DND-41 (cell line): Measurements from ENCODE around the gene CCDC78.
"Not testable (repeated sequence)": the region's sequence is repeated elsewhere in the genome, so short reads cannot be mapped to it uniquely, and the experiment has no call there.

Source experiments
- ATAC-seq: fragments of 200-7000 bp; cut with Tn5 transposase; 3 replicates; pipeline ENCODE4 v1.9.1; 2021; ENCODE audit warnings: low read depth; ENCODE audit not compliant: insufficient read depth
- DNase-seq: peaks from one replicate; pipeline ENCODE4 v3.0.0-alpha.2; 2020
- H2AFZ ChIP-seq: 2 replicates; pipeline ENCODE4 v1.6.0; 2012; ENCODE audit warnings: low read depth, low read length
- H3K27ac ChIP-seq: 2 replicates; pipeline ENCODE4 v1.5.1; 2012; ENCODE audit warnings: low read length, inconsistent platforms
- H3K27me3 ChIP-seq: fragments of 200-600 bp; sonication (generic); 2 replicates; pipeline ENCODE4 v1.6.0; 2012; ENCODE audit warnings: low read length, mild to moderate bottlenecking, inconsistent platforms; ENCODE audit not compliant: insufficient read depth, poor library complexity
- H3K36me3 ChIP-seq: 2 replicates; pipeline ENCODE4 v1.5.1; 2012; ENCODE audit warnings: low read length, inconsistent platforms; ENCODE audit not compliant: insufficient read depth
- H3K4me1 ChIP-seq: 2 replicates; pipeline ENCODE4 v1.5.1; 2012; ENCODE audit warnings: mild to moderate bottlenecking, low read length; ENCODE audit not compliant: insufficient read depth
- H3K4me2 ChIP-seq: 2 replicates; pipeline ENCODE4 v1.6.0; 2012; ENCODE audit warnings: mild to moderate bottlenecking, moderate library complexity, low read length, inconsistent platforms; ENCODE audit not compliant: insufficient read depth
- H3K4me3 ChIP-seq, 2 experiments: fragments of 200-600 bp in 1 of 2; shearing (Covaris generic) in 1 of 2; 2 replicates each; pipeline ENCODE4 v1.5.1; 2012 to 2016; ENCODE audit warnings: inconsistent platforms in 2 of 2, low read length in 2 of 2, mild to moderate bottlenecking in 2 of 2, low read depth in 1 of 2, moderate library complexity in 1 of 2
- H3K79me2 ChIP-seq: 2 replicates; pipeline ENCODE4 v1.6.0; 2012; ENCODE audit warnings: low read length, inconsistent platforms; ENCODE audit not compliant: insufficient read depth
- H3K9ac ChIP-seq: 2 replicates; pipeline ENCODE4 v1.6.0; 2012; ENCODE audit warnings: low read depth, mild to moderate bottlenecking, inconsistent platforms, low read length, moderate library complexity
- H3K9me3 ChIP-seq: 2 replicates; pipeline ENCODE4 v1.5.1; 2012; ENCODE audit warnings: low read length, moderate library complexity, mild to moderate bottlenecking, inconsistent platforms; ENCODE audit not compliant: insufficient read depth, severe bottlenecking
- H4K20me1 ChIP-seq: 2 replicates; pipeline ENCODE4 v1.6.0; 2012; ENCODE audit warnings: low read length; ENCODE audit not compliant: insufficient read depth
- CTCF ChIP-seq: IDR thresholded peaks from 2 replicates; pipeline ENCODE4 v1.5.1; 2012; ENCODE audit warnings: borderline replicate concordance, low read length, moderate library complexity, mild to moderate bottlenecking; ENCODE audit not compliant: poor library complexity, severe bottlenecking; ENCODE audit errors: extremely low read depth
- EZH2 ChIP-seq: IDR thresholded peaks from 3 replicates; pipeline ENCODE4 v1.6.1; 2012; ENCODE audit warnings: borderline replicate concordance, low read depth, mild to moderate bottlenecking, moderate library complexity, low read length, inconsistent platforms; ENCODE audit not compliant: severe bottlenecking

Gene CCDC78

GRCh38 chr16:693364-693763 is 32.9 kb downstream of the CCDC78 start:
- DNase-seq (no peak), ATAC-seq (no peak)
- H3K4me3 ChIP-seq: no peak overlapping the region
- no peaks in the 10 kb centered on the region for H3K27me3 ChIP-seq
- no peaks in the 10 kb centered on the region for H3K9me3 ChIP-seq
- H2AFZ ChIP-seq: no peak overlapping the region
- peaks cover 3% of the 10 kb centered on the region; the same call in 1 of the 2 replicates for H4K20me1 ChIP-seq
- H3K9ac ChIP-seq: no peak overlapping the region
- H3K4me2 ChIP-seq: no peak overlapping the region
- H3K36me3 ChIP-seq: no peaks in the 10 kb centered on the region
- H3K79me2 ChIP-seq: peaks cover 16% of the 10 kb centered on the region
- peaks cover 22% of the 10 kb centered on the region for H3K4me1 ChIP-seq
- TF ChIP-seq EZH2 (no peak), CTCF (no peak)
- H3K27ac ChIP-seq: no peak overlapping the region

GRCh38 chr16:692356-693108 is 33.7 kb downstream of the CCDC78 start:
- no peak overlapping the region for H3K27ac ChIP-seq
- no peaks in the 10 kb centered on the region for H3K27me3 ChIP-seq
- DNase-seq (no peak), ATAC-seq (no peak)
- H3K36me3 ChIP-seq: peaks cover 6% of the 10 kb centered on the region
- H2AFZ ChIP-seq: no peak overlapping the region
- no peak overlapping the region for H3K9ac ChIP-seq
- no peak overlapping the region for H3K4me3 ChIP-seq
- H3K79me2 ChIP-seq: peaks cover 16% of the 10 kb centered on the region
- no peak overlapping the region for H3K4me2 ChIP-seq
- H3K4me1 ChIP-seq: peaks cover 29% of the 10 kb centered on the region
- no peaks in the 10 kb centered on the region for H3K9me3 ChIP-seq
- peaks cover 11% of the 10 kb centered on the region; the same call in 1 of the 2 replicates for H4K20me1 ChIP-seq
- no peak for TF ChIP-seq CTCF

DNA sequence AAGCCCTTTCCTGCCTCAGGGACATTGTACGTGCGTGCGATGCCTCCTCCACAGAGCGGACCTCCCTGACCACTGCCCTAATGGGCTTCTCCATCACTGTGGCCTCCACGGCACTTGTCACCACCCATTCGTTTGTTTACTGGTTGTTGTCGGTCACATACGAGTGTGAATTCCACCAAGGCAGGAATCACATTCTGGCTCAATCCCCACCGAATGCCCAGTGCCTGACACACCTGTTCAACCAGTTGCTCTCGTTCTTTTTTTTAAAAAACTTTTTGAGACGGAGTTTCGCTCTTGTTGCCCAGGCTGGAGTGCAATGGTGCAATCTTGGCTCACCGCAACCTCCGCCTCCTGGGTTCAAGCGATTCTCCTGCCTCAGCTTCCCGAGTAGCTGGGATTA is 35.0 kb downstream of the CCDC78 start:
- H3K9me3 ChIP-seq, H3K9ac ChIP-seq, ATAC-seq, DNase-seq, H3K27ac ChIP-seq, H3K4me3 ChIP-seq, H3K4me2 ChIP-seq, H3K27me3 ChIP-seq: not testable (repeated sequence)
- Histone ChIP-seq H3K79me2 (peaks cover 20% of the 10 kb centered on the region), H2AFZ (peak overlapping the region; percentile 78; the same call in 1 of the 2 replicates), H3K4me1 (peaks cover 30% of the 10 kb centered on the region), H4K20me1 (peaks cover 13% of the 10 kb centered on the region; the same call in 1 of the 2 replicates), H3K36me3 (peaks cover 19% of the 10 kb centered on the region)

- DNase-seq: no peak
- Histone ChIP-seq H3K9me3 (no peaks in the 10 kb centered on the region), H3K27ac (peak overlapping the region; percentile 83), H3K27me3 (no peaks in the 10 kb centered on the region), H2AFZ (peak overlapping the region; percentile 78; the same call in 1 of the 2 replicates), H3K79me2 (peaks cover 20% of the 10 kb centered on the region), H3K9ac (peak overlapping the region; percentile 80), H3K36me3 (peaks cover 37% of the 10 kb centered on the region), H3K4me3 (peak overlapping the region; percentile 73 to 84), H3K4me2 (peak overlapping the region; percentile 94), H4K20me1 (peaks cover 13% of the 10 kb centered on the region; the same call in 1 of the 2 replicates), H3K4me1 (peaks cover 49% of the 10 kb centered on the region)
- ATAC-seq: no peak
- no peak for TF ChIP-seq EZH2
- TF ChIP-seq CTCF: no peak
These were observed 36.9 kb downstream of the CCDC78 start for GRCh38 chr16:689175-689897.
